OCI-LY3 (cell line): Measurements from ENCODE around the gene SCAF8.
A peak's percentile ranks its signal among the peaks of the same experiment; 100 is the strongest.
"Not testable (repeated sequence)": the region's sequence is repeated elsewhere in the genome, so short reads cannot be mapped to it uniquely, and the experiment has no call there.

ENCODE experiments used
- H2AFZ ChIP-seq: fragments of 200-600, 300-600 bp; shearing (Covaris generic); 2 replicates; pipeline ENCODE4 v1.6.0; 2014; ENCODE audit warnings: antibody characterized with exemption, low read depth, low read length
- H3K27ac ChIP-seq: fragments of 200-600, 300-600 bp; sonication (generic); 2 replicates; pipeline ENCODE4 v1.5.1; 2014; ENCODE audit warnings: mild to moderate bottlenecking, low read length, moderate library complexity, mixed read lengths
- H3K27me3 ChIP-seq: fragments of 200-600, 300-600 bp; sonication (generic); 2 replicates; pipeline ENCODE4 v1.6.1; 2014; ENCODE audit warnings: low read depth, low read length, mixed read lengths
- H3K36me3 ChIP-seq: fragments of 200-600, 300-600 bp; sonication (generic); replicated peaks from 2 replicates; pipeline ENCODE3; 2014; ENCODE audit warnings: low read depth, low read length, mixed read lengths
- H3K4me1 ChIP-seq: fragments of 300-600, 200-600 bp; sonication (generic); 2 replicates; pipeline ENCODE4 v1.6.1; 2014; ENCODE audit warnings: low read length, mixed read lengths
- H3K4me2 ChIP-seq: fragments of 200-600, 300-600 bp; sonication (generic); 2 replicates; pipeline ENCODE4 v1.6.1; 2014; ENCODE audit warnings: low read length, mixed read lengths
- H3K4me3 ChIP-seq: fragments of 300-600, 200-600 bp; sonication (generic); 2 replicates; pipeline ENCODE4 v1.5.1; 2014; ENCODE audit warnings: antibody characterized with exemption, mild to moderate bottlenecking, low read length, moderate library complexity
- H3K79me2 ChIP-seq: fragments of 300-600, 200-600 bp; shearing (Covaris generic); 2 replicates; pipeline ENCODE4 v1.6.1; 2014; ENCODE audit warnings: mild to moderate bottlenecking, low read length, mixed read lengths
- H3K9ac ChIP-seq: fragments of 300-600, 200-600 bp; shearing (Covaris generic); 2 replicates; pipeline ENCODE4 v1.6.0; 2014; ENCODE audit warnings: mild to moderate bottlenecking, low read length, moderate library complexity
- H3K9me3 ChIP-seq: fragments of 200-600, 300-600 bp; shearing (Covaris generic); 2 replicates; pipeline ENCODE4 v1.6.1; 2014; ENCODE audit warnings: low read length, mixed read lengths; ENCODE audit not compliant: insufficient read depth
- H4K20me1 ChIP-seq: fragments of 200-600, 300-600 bp; sonication (generic); 2 replicates; pipeline ENCODE4 v1.6.1; 2016; ENCODE audit warnings: low read length, mixed read lengths; ENCODE audit not compliant: insufficient read depth
- EZH2phosphoT487 ChIP-seq: fragments of 200-600 bp; shearing (Covaris generic); IDR thresholded peaks from 2 replicates; pipeline ENCODE4 v1.6.1; 2018; ENCODE audit warnings: antibody characterized with exemption, mixed run types, low read depth
- TF ChIP-seq, protein P1 (sequence below): fragments of 200-600, 300-600 bp; sonication (generic); IDR thresholded peaks from 2 replicates; pipeline ENCODE4 v1.5.1; 2014; ENCODE audit warnings: antibody characterized with exemption, low read length, low read depth

SCAF8 gene

DNA sequence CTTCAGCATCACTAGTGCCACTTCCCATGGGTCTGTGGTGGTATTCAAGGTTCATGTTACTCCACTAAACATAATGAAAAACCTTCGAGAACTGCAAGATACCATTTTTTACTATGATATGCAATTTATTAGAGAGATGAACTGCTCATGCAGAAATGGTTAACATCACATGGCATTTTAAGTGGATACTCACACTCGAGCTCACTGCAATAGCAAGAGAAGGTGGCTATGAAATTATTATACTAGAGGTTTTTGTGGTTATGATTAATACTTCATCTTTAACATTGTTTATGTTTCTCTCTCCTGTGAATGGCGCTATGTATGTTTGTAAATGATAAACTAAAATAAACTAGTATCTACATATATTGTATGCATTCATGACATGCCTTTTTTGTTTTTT is 35.1 kb downstream of the SCAF8 start:
- no peaks in the 10 kb centered on the region for H3K9me3 ChIP-seq
- H2AFZ ChIP-seq, result no peak overlapping the region
- H3K27me3 ChIP-seq, result no peaks in the 10 kb centered on the region
- H3K4me1 ChIP-seq, result peaks cover 12% of the 10 kb centered on the region
- no peak overlapping the region for H3K4me3 ChIP-seq
- H3K36me3 ChIP-seq, result peaks cover 13% of the 10 kb centered on the region
- H3K79me2 ChIP-seq, result peaks cover 99% of the 10 kb centered on the region
- H4K20me1 ChIP-seq, result peaks cover 68% of the 10 kb centered on the region
- H3K27ac ChIP-seq, result no peak overlapping the region
- H3K9ac ChIP-seq, result no peak overlapping the region
- H3K4me2 ChIP-seq, result no peak overlapping the region
- TF ChIP-seq EZH2phosphoT487, result no peak
- TF ChIP-seq, protein P1, sequence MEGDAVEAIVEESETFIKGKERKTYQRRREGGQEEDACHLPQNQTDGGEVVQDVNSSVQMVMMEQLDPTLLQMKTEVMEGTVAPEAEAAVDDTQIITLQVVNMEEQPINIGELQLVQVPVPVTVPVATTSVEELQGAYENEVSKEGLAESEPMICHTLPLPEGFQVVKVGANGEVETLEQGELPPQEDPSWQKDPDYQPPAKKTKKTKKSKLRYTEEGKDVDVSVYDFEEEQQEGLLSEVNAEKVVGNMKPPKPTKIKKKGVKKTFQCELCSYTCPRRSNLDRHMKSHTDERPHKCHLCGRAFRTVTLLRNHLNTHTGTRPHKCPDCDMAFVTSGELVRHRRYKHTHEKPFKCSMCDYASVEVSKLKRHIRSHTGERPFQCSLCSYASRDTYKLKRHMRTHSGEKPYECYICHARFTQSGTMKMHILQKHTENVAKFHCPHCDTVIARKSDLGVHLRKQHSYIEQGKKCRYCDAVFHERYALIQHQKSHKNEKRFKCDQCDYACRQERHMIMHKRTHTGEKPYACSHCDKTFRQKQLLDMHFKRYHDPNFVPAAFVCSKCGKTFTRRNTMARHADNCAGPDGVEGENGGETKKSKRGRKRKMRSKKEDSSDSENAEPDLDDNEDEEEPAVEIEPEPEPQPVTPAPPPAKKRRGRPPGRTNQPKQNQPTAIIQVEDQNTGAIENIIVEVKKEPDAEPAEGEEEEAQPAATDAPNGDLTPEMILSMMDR, result no peak

DNA sequence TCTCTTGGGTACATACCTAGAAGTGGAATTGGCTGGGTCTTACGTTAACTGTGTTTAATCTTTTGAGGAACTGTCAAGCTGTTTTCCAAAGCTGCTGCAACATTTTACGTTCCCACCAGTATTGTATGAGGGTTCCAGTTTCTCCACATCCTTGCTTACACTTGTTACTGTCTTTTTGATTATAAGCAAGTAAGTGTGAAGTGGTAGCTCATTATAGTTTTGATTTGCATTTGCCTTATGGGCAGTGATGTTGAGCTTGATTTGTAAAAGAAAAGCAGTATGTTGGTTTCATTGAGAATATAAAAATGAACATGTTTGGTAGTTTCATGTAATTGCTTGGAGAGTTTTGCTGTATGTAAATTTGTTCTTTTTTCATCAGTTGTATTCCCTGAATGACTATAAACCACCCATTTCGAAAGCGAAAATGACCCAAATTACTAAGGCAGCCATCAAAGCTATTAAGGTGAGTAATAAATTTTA is 40.4 kb downstream of the SCAF8 start:
- Histone ChIP-seq H3K4me1 (peaks cover 31% of the 10 kb centered on the region), H4K20me1 (peaks cover 27% of the 10 kb centered on the region), H3K27ac (peak overlapping the region; percentile 92), H3K9ac (peak overlapping the region; percentile 53), H2AFZ (no peak overlapping the region), H3K36me3 (peaks cover 24% of the 10 kb centered on the region), H3K27me3 (no peaks in the 10 kb centered on the region), H3K79me2 (peaks cover 63% of the 10 kb centered on the region), H3K4me2 (peak overlapping the region; percentile 64), H3K9me3 (no peaks in the 10 kb centered on the region), H3K4me3 (peak overlapping the region; percentile 63)
- TF ChIP-seq EZH2phosphoT487, result no peak
- TF ChIP-seq, protein P1, result no peak

DNA sequence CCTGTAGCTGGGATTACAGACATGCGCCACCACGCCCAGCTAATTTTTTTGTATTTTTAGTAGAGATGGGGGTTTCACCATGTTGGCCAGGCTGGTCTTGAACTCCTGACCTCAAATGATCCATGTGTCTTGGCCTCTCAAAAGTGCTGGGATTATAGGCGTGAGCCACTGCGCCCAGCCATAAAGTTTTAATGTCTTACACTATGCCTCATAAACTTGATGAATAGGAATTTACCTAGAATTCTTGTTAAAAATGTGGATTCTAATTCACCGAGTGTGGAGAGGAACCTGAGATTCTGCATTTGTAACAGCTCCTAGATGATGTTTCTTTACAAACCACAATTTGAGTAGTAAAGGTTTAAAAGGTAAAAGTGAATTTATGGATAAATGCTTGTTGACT is 45.9 kb downstream of the SCAF8 start:
- not testable (repeated sequence) for H3K4me3 ChIP-seq, H3K4me2 ChIP-seq, H3K27me3 ChIP-seq, H3K27ac ChIP-seq, H3K9me3 ChIP-seq, H3K9ac ChIP-seq, H4K20me1 ChIP-seq, H2AFZ ChIP-seq
- peaks cover 14% of the 10 kb centered on the region for H3K79me2 ChIP-seq
- peaks cover 12% of the 10 kb centered on the region for H3K4me1 ChIP-seq
- peaks cover 11% of the 10 kb centered on the region for H3K36me3 ChIP-seq

DNA sequence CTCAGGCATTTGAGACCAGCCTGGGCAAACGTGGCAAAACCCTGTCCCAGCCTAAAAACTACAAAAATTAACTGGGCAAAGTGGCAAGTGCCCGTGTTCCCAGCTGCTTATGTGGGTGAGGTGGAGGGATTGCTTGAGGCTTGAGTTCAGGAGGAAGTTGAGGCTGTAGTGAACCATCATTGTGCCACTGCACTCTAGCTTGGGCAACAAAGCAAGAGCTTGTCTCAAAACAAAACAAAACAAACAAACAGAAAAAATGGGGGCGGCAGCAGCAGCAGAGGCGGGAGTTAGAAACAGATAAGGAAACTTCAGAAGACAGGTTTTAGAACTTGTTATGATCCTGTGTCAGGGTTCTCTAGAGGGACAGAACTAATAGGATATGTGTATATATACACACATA is 49.0 kb downstream of the SCAF8 start:
- Histone ChIP-seq H3K27me3 (no peaks in the 10 kb centered on the region), H2AFZ (no peak overlapping the region), H3K36me3 (peaks cover 5% of the 10 kb centered on the region), H3K9me3 (no peaks in the 10 kb centered on the region), H3K9ac (no peak overlapping the region), H3K4me3 (no peak overlapping the region), H3K79me2 (peaks cover 12% of the 10 kb centered on the region; the same call in 1 of the 2 replicates), H3K4me2 (no peak overlapping the region), H4K20me1 (peaks cover 11% of the 10 kb centered on the region), H3K27ac (no peak overlapping the region), H3K4me1 (no peaks in the 10 kb centered on the region)
- TF ChIP-seq, protein P1, result no peak
- TF ChIP-seq EZH2phosphoT487, result no peak
